Activated naive CD8-positive, alpha-beta T cell treated with anti-CD3 and anti-CD28 coated beads, Interleukin-2, amount 50 U/mL, for 16 hours (primary cell): ENCODE data around the gene KDM6B.

Source experiments
- DNase-seq: peaks from one replicate; pipeline ENCODE4 v3.0.0-alpha.2; 2020; ENCODE audit warnings: low read depth, low spot score

KDM6B gene

GRCh38 chr17:7823581-7824001 lies 10.4 kb upstream of the KDM6B start:
- no peak for DNase-seq

DNA sequence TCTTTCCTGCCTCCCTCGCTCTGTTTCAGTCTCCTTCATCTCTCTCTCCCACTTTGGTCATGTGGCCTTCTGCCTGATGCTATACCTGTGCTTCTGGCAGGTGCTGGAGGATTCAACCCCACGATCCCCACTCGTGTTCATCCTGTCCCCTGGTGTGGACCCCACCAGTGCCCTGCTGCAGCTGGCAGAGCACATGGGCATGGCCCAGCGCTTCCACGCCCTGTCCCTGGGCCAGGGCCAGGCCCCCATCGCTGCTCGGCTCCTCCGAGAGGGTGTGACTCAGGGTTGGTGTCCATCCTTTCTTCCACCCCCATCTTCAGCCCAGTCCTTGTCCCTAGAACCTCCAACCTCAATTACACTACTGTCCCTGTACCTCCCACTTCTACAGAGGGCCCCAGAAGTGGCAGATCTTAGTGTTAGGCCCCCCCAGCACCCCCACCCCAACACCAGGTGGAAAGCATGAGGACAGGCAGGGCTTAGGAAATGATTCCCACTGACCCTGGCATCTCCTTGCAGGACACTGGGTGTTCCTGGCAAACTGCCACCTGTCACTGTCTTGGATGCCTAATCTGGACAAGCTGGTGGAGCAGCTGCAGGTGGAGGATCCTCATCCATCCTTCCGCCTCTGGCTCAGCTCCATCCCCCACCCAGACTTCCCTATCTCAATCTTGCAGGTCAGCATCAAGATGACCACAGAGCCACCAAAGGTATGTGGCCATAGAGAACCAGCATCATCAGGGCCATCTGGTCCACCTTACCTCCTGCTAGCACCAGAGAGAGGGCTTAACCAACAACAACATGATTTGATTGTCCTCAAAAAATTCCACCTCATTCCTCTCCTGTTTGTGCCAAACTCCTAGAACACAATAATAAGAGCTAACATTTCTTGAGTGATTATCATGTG lies 9.7 kb upstream of the KDM6B start:
- no peak for DNase-seq

DNA sequence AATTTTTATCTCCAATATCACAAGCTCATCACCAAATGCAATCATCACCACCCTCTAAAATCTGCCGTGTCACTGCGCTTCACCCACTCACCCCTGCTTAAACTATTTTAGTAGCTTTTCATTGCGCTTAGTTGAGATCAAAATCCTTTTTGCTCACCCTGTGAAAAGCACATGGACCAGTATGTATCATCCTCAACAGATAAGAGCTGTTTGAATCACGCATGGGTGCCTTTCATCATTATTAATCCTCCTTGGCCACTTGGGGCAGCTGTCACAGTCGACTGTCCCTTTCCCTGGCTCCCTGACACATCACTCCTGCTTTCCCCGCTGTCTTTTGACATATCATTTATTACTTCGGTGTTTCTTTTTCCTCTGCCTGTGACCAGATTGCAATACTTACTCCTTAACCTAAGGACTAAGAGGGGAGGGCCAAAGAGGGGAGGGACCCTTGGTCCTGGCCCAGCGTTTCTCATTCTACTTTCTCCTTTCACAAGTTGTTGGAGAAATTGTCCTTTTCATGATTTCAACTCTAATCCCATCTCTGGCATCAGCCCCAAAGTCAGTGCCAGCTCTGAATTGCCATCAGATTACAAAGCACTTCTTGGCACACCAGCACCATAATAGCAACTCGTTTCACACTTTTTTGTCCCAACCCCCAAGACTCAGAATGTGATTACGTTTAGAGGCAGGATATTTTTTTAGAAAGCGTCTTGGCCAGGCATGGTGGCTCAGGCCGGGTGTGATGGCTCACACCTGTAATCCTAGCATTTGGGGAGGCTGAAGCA lies 8.6 kb upstream of the KDM6B start:
- no peak for DNase-seq

DNA sequence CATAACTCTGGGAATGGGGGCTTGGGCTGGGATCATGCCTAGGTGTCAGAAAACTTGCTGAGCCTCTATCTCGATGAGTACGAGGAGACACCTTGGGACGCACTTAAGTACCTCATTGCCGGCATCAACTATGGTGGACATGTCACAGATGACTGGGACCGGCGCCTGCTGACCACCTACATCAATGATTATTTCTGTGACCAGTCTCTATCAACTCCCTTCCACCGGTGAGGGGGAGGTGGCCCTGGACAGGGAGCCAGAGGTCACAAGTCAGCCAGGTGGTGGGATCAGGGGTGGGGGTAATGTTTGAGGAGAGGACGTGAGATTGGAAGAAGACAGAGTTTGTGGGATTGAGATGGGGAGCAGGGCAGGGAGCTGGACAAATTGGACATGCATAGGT lies 3.4 kb upstream of the KDM6B start:
- DNase-seq: no peak

- no peak for DNase-seq
Measured at GRCh38 chr17:7831233-7831632, 2.8 kb upstream of the KDM6B start.

DNA sequence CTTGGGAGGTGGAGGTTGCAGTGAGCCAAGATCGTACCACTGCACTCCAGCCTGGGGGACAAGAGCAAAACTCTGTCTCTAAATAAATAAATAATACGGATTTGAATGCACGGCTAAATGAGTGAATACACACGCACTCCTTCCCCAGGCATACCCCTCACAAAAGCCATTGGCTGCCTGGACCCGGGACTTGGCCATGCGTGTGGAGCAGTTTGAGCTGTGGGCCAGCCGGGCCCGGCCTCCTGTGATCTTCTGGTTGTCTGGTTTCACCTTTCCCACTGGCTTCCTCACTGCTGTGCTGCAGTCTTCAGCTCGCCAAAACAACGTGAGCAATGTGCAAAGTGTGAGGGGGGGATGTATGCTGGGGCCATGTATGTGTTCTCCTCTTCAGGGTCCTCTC lies 1.6 kb upstream of the KDM6B start:
- no peak for DNase-seq

- no peak for DNase-seq
Measured at GRCh38 chr17:7833011-7833794, 814 bp upstream of the KDM6B start.

DNA sequence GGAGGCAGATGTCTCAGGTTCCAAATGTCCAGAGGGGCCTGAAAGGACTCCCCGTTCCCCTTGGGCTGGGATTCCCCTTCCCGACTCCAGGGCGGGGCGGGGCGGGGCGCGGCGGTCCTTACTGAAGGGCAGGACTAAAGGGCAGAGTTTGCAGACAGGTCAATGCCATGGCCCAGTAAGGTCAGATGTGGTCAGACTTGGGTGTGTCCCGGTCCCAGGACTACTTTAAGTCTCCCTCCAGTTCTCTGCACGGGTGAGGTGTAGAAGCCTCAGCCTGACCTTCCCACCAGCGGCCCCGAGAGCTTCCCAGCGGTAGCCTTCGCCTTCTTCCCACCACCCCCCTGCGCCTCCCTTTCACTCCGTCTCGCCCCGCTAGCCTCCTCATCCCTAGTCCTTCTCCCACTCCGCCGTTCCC lies 532 bp downstream of the KDM6B start:
- no peak for DNase-seq

DNA sequence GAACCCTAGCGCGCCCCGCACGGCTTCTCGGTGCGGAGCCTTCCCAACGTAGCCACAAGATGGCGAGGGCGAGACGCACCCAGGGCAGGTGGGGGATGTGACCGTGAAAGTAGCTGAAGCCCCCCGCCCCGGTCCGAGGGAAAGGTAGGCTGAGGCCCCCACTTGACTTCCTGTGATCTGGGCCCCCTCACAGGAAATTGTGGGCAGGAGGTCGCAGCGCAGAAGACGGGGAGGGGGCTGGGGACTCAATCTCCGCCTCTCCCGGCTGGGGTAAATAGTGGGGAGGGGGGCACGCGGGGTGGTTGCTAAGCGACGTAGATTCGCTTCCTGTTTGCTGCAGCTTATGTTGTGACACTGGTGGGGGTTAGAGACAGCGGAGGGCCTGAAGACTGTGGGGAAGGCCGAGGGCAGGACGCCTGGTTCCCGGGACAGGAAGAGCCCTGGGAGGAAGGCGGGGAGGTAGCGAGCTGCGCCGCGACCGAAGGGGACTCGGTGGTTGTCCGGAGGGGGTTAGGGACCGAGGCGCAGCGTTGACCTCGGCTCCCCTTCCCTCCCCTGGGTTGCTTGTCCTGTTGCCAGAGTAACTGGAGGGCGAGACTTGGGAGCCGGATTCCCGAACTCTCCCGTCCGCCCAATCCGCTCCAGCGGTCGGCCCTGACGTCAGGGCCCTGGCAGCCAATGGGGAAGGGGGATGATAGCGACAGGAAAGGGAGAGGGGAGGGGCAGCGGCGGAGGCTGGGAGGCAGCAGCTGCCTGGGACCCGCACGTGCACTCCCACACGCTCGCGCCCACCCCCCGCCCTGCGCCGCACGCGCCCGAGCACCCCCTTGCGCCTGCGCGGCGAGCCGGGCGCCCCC lies 1.2 kb downstream of the KDM6B start:
- peak; percentile 84 for DNase-seq

DNA sequence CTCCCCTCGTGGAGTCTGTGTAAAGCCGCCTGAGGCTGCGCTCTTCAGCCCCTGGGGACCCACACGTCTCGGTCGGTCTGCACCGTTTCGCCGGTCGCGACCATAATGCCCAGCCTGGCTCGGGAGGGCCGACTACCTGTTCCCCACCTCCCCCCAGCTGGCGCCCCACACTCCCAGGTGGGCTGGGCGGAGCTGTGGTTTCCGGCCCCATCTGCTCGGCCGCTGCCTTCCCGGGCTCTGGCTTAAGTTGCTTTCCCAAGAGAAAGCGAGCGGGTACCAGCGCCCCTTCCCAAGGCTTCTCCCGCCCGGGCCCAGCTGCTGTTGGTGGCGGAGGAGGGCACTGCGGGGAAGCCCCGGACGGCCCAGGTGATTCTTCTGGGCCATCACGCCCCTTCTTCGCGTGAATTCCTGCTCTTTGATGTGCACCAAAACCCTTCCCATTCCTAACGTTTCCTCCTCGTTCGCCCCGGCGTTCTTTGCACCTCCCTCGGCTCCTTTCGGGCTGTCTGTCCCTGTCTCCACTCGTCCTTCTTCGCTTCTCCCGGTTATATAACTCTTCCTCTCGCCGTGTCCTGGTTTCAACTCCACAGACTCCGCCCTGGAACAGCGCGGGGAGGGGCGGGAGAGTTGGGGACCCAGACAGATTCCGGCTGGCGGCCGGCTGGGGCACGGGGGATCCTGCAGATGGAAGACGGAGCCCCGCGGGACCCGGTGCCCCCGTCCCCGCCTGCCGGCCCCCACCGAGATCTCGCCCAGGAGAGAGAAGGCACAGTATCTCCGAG lies 2.0 kb downstream of the KDM6B start:
- no peak for DNase-seq

DNA sequence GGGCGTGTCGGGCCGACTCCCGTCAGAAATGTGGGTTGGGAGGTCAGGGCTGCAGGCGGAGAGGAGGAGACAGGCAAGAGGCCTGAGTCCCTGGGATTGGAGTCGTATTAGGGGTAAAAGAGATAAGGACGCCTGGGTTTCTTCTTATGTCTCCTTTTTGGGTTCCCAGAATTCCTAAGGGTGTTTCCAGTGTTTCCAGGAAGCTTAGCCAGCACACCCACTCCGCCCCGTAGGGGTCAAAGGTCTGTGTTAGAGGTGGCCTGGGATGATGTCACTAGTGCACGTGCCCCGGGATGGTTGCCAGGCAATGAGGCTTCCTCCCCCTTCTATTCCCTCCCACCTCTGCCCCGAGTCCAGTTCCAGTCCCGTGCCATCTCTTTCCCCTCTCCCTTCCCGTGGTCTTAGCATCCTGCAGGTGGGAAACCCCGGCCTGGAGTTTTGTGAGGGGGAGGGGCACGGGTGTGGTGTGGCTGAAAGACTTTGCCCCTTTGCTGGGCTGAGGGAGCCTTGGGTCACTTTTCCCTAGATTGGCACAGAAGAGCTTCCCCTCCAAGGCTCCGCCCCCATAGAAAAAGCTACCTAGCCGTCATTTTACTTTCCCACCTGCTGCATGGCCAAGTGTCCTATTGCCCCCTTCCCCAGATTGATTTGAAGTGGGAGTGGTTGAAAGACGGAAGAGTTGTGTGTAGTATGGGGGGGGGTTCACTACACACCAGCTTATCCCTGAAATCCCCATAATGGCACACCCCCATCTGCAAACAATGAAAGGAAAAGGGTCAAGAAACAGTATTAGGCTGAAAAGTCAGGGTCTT lies 2.8 kb downstream of the KDM6B start:
- no peak for DNase-seq

DNA sequence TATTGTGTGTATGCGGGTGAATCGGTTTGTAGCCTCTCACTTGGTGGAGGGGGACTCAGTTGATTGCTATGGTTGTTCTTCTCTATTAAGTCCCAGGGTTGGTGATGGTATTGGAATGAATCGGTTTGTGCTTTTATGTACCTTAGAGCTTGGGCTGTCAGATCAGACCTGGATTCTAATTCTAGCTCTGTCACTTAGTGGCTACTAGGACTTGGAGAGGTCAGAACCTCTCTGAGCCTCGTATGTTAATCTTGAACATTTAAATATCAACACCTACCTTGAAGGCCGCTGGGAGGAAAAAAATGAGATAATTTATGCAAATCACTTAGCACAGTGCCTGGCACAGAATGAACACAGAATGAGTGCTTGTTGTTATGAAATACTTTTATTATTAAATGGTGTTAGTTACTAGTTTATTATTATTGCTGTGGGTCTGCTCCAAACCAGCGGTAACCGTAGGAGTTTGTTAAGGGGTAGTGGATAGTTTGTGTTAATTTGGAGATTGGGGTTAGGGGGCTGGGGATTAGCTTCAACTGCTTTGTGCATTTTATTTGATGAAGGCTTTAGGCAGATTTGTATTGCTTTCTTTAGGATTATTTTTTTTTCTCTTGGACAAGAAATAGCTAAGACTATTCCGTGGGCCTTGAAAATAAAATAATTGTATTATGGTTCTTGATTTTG lies 3.5 kb downstream of the KDM6B start:
- no peak for DNase-seq

DNA sequence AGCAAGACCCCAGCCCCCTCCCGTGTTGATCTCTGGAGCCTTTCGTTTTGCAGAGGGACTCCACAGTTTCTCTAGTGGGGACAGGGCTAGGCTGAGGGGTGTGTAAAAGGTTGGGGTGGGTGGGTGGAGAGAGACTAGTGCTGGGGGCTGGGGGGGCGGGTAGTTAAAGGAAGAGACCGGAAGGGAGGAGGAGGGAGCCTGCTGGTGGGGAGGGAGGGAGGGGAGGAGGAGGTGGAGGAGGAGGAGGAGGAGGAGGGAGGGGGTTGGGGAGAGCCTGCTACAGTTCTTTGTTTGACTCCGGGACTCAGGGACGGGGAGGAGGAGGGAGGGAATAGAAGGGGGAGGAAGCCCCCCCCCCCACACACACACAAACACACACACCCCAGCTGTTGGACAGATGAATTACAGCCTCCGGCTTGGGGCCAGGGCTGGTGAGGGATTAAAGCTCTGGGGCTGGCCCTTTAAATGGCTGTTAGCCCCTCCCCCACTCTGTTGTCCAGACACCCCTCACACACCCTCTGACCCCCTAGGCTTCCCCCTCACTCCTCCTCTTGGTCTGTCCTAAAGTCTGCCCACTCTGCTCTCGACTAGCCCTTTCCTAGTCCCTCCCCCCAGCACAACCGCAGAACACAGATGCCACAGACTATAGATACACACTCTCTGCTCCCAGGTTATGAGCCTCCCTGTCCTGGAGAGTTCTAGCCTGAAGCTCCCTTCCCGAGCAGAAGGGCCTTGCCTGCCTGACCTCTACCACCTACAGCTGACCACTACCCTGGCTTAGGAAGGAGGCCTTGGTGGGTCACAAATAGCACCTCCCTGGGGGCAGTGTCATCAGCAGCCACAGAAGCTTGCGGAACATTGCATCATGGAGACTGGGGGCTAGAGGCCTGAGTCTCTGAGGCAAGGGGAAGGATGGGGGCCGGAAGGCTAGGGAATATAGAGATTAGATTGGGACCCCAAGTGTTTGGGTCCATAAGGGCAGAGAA lies 4.4 kb downstream of the KDM6B start:
- no peak for DNase-seq

DNA sequence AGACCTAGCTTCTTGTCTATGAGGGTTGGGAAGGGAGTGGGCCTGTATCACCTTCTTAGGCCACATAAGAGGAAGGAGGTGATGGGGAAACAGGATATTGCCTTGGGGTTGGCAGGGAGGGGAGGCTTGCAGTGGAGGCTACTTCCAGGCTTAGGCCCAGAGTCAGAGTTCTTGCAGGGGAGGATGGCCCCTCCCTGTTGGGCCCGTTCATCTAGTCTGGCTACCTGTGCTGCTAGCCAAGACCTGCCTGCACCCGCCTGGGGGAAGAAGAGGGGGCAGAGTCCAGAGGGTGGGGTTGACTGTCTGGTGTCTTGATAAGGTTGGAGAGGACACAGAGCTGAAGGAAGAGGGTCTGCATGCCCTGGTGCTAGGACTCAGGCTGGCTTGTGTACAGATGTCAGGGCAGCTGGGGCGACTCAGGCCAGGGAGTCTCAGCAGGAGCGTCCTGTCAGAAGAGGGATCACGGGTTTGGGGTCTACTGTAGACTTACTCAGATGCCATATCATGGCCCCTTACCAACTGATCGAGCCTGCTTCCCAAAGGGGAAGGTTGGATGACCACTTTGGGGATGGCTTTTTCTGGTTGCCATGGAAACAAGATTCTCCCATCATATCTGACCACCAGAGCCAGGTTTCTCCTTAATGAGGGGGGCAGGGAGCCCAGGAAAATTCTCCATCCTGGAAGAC lies 5.3 kb downstream of the KDM6B start:
- DNase-seq: no peak

- no peak for DNase-seq
Measured at GRCh38 chr17:7839876-7840261, 5.9 kb downstream of the KDM6B start.

DNA sequence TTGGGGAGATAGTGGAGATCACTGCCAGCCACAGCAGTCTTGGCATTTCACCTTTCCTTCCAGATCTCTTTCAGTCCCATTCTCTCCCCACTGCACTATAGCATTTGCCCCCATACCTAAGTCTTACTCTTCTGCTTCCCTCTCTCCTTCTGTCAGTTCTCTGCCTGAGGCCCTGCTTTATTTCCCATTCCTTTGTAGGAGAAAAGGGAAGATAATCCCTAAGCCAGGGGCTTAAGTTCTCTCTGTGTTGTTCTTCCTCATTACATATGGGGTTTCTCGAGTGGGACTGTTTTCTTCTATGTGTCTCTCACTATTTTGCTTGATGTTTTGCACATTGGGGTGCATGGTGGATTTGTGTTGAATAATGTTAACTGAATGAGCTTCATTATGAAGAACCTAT lies 6.4 kb downstream of the KDM6B start:
- DNase-seq: no peak

DNA sequence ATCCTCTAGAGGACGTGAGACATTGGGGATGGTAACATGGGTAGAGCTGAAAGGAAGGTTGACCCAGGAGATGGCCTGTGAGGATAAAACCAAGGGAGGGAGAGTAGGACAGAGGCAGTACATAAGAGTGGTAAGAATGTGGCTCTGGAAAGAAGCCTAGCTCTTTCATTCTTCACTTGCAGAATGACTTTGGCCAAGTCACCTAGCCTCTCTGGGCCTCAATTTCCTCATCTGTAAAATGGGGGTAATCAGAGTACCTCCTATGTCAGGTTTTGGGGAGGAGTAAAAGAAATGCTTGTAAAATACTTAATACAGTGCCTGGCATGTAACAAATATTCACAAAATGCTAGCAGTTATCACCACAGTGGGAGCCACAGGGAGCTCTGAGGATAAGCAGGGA lies 6.9 kb downstream of the KDM6B start:
- no peak for DNase-seq
